ENCODE data around the gene C11orf68. TPM values are rescaled to one million over a fixed set of nuclear protein-coding genes. Genes with fewer than 3 reads are reported as not detected.

C11orf68 gene
- total and polyA plus RNA-seq, 2 of the 8 experiments (the other 6 are each of a cell fraction or from before 2014, with no cell fraction given): 24.0 to 51.2 TPM

GRCh38 chr11:65903715-65904114 lies 15.1 kb downstream of the C11orf68 start:
- Histone ChIP-seq H3K27ac (ENCODE audit: low read depth, low read length) (no peak overlapping the region), H3K9ac (replicated peaks in 1 of 4; ENCODE audit: extremely low read depth in 1 of 4, low read depth in 3 of 4, low read length in 3 of 4) (no peak overlapping the region)
- no peak for TF ChIP-seq TCF12 (IDR thresholded peaks at IDR 0.05; ENCODE audit: low read depth, low read length)
- no peak for TF ChIP-seq RFX5 (IDR thresholded peaks at IDR 0.05; ENCODE audit: borderline replicate concordance, low read depth, low read length)
- TF ChIP-seq TAF1 (IDR thresholded peaks at IDR 0.05; ENCODE audit: low read depth, low read length): no peak
- TF ChIP-seq SIX5 (IDR thresholded peaks at IDR 0.05; ENCODE audit: low read depth, low read length): no peak
- TF ChIP-seq ZNF274 (IDR thresholded peaks at IDR 0.05; ENCODE audit: borderline replicate concordance, extremely low read depth, low read length): no peak
- no peak for TF ChIP-seq SP1 (IDR thresholded peaks at IDR 0.05; ENCODE audit: low read depth, low read length)
- no peak for TF ChIP-seq SP4 (IDR thresholded peaks at IDR 0.05; ENCODE audit: low read length)
- TF ChIP-seq KDM5A (IDR thresholded peaks at IDR 0.05; ENCODE audit: low read length): no peak
- TF ChIP-seq ASH2L (IDR thresholded peaks at IDR 0.05; ENCODE audit: low read length): no peak
- TF ChIP-seq YY1 (IDR thresholded peaks at IDR 0.05; ENCODE audit: low read depth, low read length): no peak
- TF ChIP-seq BCL11A (IDR thresholded peaks at IDR 0.05; ENCODE audit: low read depth in 2 of 2, low read length in 2 of 2): no peak
- no peak for TF ChIP-seq KDM1A (IDR thresholded peaks at IDR 0.05; ENCODE audit: borderline replicate concordance, low read length)
- TF ChIP-seq BACH1 (IDR thresholded peaks at IDR 0.05; ENCODE audit: low read length): no peak
- no peak for TF ChIP-seq USF2 (IDR thresholded peaks at IDR 0.05; ENCODE audit: low read length)
- TF ChIP-seq EGR1 (IDR thresholded peaks at IDR 0.05; ENCODE audit: borderline replicate concordance, low read depth, low read length): no peak

More at GRCh38 chr11:65903715-65904114, 15.1 kb downstream of the C11orf68 start:
- Histone ChIP-seq H3K79me2 (ENCODE audit: control insufficient read depth in 1 of 2, insufficient read depth in 2 of 2, low read length in 2 of 2) (no peaks in the 10 kb centered on the region), H3K23me2 (ENCODE audit: low read depth, low read length) (peaks cover 9% of the 10 kb centered on the region; the same call in 1 of the 2 replicates), H3K4me2 (ENCODE audit: insufficient read depth in 1 of 2, low read depth in 2 of 2, low read length in 2 of 2) (no peak overlapping the region), H3K4ac (replicated peaks; ENCODE audit: insufficient read length, low read depth, low read length) (no peak overlapping the region), H4K20me1 (replicated peaks in 1 of 2; ENCODE audit: control insufficient read depth in 1 of 2, insufficient read depth in 2 of 2, low read length in 2 of 2) (peaks cover 0 to 4% of the 10 kb centered on the region in 2 experiments), H3K79me1 (ENCODE audit: low read depth, low read length) (no peaks in the 10 kb centered on the region), H2AK5ac (ENCODE audit: low read depth, low read length) (no peak overlapping the region), H4K91ac (replicated peaks; ENCODE audit: insufficient read length, low read length) (no peak overlapping the region), H3K4me3 (ENCODE audit: extremely low read depth in 1 of 4, insufficient read depth in 2 of 4, low read depth in 3 of 4, low read length in 4 of 4) (no peak overlapping the region), H3K4me1 (replicated peaks in 1 of 4; ENCODE audit: control insufficient read depth in 3 of 4, insufficient read depth in 4 of 4, low read length in 3 of 4) (peaks cover 3 to 11% (median 7%) of the 10 kb centered on the region in 4 experiments; a peak in 6 of 7 replicates), H3K14ac (ENCODE audit: insufficient read length) (no peak overlapping the region), H4K8ac (ENCODE audit: extremely low read depth, insufficient read depth, low read length) (no peak overlapping the region), H3K56ac (replicated peaks; ENCODE audit: insufficient read length, low read depth, low read length) (no peak overlapping the region), H2AFZ (ENCODE audit: low read length) (no peak overlapping the region), H2BK5ac (ENCODE audit: low read depth, low read length) (no peak overlapping the region), H3K23ac (ENCODE audit: insufficient read length) (no peak overlapping the region), H4K5ac (ENCODE audit: insufficient read length, low read depth, low read length) (no peak overlapping the region), H2BK20ac (ENCODE audit: low read length) (no peak overlapping the region), H2BK120ac (replicated peaks; ENCODE audit: low read depth, low read length) (no peak overlapping the region), H2BK12ac (ENCODE audit: low read depth, low read length) (no peak overlapping the region), H3K36me3 (ENCODE audit: control insufficient read depth in 2 of 4, insufficient read depth in 4 of 4, low read length in 3 of 4) (no peaks in the 10 kb centered on the region), H3K27me3 (replicated peaks in 1 of 4; ENCODE audit: control insufficient read depth in 3 of 4, extremely low read depth in 1 of 4, insufficient read depth in 3 of 4, low read length in 3 of 4) (peaks cover 13 to 37% (median 30%) of the 10 kb centered on the region in 4 experiments), H3K18ac (ENCODE audit: extremely low read depth, low read length) (no peak overlapping the region), H2BK15ac (ENCODE audit: low read length) (no peak overlapping the region), H3K9me3 (ENCODE audit: insufficient read depth in 2 of 2, low read depth in 1 of 2, low read length in 1 of 2) (no peaks in the 10 kb centered on the region)
- ChIA-PET POLR2A (ENCODE audit: partially characterized antibody) (interaction anchor here (0.7 to 2.6 kb wide), 2 partner anchors 12 to 42 kb away, joined by 3 to 11 read pairs; partner anchors contain the start of genes CCDC85B and TSGA10IP), CTCF (ENCODE audit: partially characterized antibody) (interaction anchor here (0.6 to 9.7 kb wide), 3 partner anchors 16 to 85 kb away, joined by 4 to 150 read pairs (median 4); partner anchors contain the start of genes CCDC85B and FIBP)
- 76% methylated on average over 8 of the region's 8 CpGs; no CpG with 5 or more reads in 1 of the 2 experiments for WGBS, 2 experiments (ENCODE audit: extremely low coverage in 1 of 2, insufficient coverage in 1 of 2, insufficient read length in 1 of 2, insufficient replicate concordance in 2 of 2, low coverage in 1 of 2, low lambda C conversion rate in 2 of 2, missing lambda C conversion rate in 1 of 2)
- FAIRE-seq (no peak), DNase-seq (ENCODE audit: low read depth in 1 of 2, low spot score in 2 of 2) (no peak)
